SHP77 (cell line): Measurements from ENCODE around the gene KCND3.
"Not testable (repeated sequence)": the region's sequence is repeated elsewhere in the genome, so short reads cannot be mapped to it uniquely, and the experiment has no call there.

Experiments
- DNase-seq, 2 experiments: peaks; one replicate each; lab custom pipeline; 2025; lab: John Stamatoyannopoulos, UW

The KCND3 gene

GRCh38 chr1:111743679-111744101 lies 245.8 kb downstream of the KCND3 start:
- DNase-seq: no peak

GRCh38 chr1:111742938-111743549 lies 246.4 kb downstream of the KCND3 start:
- no peak for DNase-seq

- not testable (repeated sequence) for DNase-seq
Measured at GRCh38 chr1:111742292-111742691, 247.2 kb downstream of the KCND3 start.

GRCh38 chr1:111739925-111740765 lies 249.3 kb downstream of the KCND3 start:
- peak; percentile 50 to 60 for DNase-seq

GRCh38 chr1:111739194-111739924 lies 250.1 kb downstream of the KCND3 start, which contains the start of gene INKA2:
INKA2 (minus strand) TSS chr1:111739395; CDS start chr1:111739242, 153 bp downstream.
- DNase-seq: peak; percentile 90 to 93

- peak; percentile 33 to 75 for DNase-seq
Measured at GRCh38 chr1:111738436-111739193, 250.9 kb downstream of the KCND3 start.

GRCh38 chr1:111738133-111738435 lies 251.4 kb downstream of the KCND3 start:
- no peak for DNase-seq

- DNase-seq: no peak
Measured at GRCh38 chr1:111737216-111738132, 252.0 kb downstream of the KCND3 start.

- DNase-seq: peak in 1 of 2 experiments; percentile 16
Measured at GRCh38 chr1:111736548-111737215, 252.8 kb downstream of the KCND3 start.

- peak; percentile 31 for DNase-seq
Measured at GRCh38 chr1:111735858-111736544, 253.5 kb downstream of the KCND3 start.

GRCh38 chr1:111735321-111735720 lies 254.1 kb downstream of the KCND3 start:
- no peak for DNase-seq

GRCh38 chr1:111734856-111735255 lies 254.6 kb downstream of the KCND3 start:
- no peak for DNase-seq

- DNase-seq: no peak
Measured at GRCh38 chr1:111734426-111734825, 255.0 kb downstream of the KCND3 start.

- DNase-seq: no peak
Measured at GRCh38 chr1:111733992-111734341, 255.5 kb downstream of the KCND3 start.

GRCh38 chr1:111733183-111733991 lies 256.1 kb downstream of the KCND3 start:
- no peak for DNase-seq

GRCh38 chr1:111732718-111733117 lies 256.8 kb downstream of the KCND3 start:
- DNase-seq: no peak

GRCh38 chr1:111731956-111732355 lies 257.5 kb downstream of the KCND3 start:
- DNase-seq: no peak

- no peak for DNase-seq
Measured at GRCh38 chr1:111730706-111731105, 258.8 kb downstream of the KCND3 start.
